Liver (tissue), 3 donors: ENCODE measurements around the gene ZNF211.

ENCODE experiments used
- GABPA ChIP-seq, 2 donors: IDR thresholded peaks in 1 of 2; conservative IDR thresholded peaks in 1 of 2; 2 replicates each; pipeline ENCODE4 v1.6.1; 2016; ENCODE audit warnings: antibody characterized with exemption in 2 of 2, mild to moderate bottlenecking in 1 of 2, moderate library complexity in 1 of 2
- MAX ChIP-seq: IDR thresholded peaks from 2 replicates; pipeline ENCODE4 v1.6.1; 2016; ENCODE audit warnings: antibody characterized with exemption
- TF ChIP-seq, protein P1 (sequence below): fragments of 150-350 bp; IDR thresholded peaks from 2 replicates; pipeline ENCODE4 v1.5.1; 2017; ENCODE audit warnings: improper control_type of control experiment, low read depth, low read length; ENCODE audit not compliant: missing input control
- donor health status: healthy.
- donor health status: healthy.

- no peak for TF ChIP-seq GABPA (IDR thresholded peaks at IDR 0.05 in 1 of 2, conservative IDR thresholded peaks at IDR 0.05 in 1 of 2)
- TF ChIP-seq, protein P1, sequence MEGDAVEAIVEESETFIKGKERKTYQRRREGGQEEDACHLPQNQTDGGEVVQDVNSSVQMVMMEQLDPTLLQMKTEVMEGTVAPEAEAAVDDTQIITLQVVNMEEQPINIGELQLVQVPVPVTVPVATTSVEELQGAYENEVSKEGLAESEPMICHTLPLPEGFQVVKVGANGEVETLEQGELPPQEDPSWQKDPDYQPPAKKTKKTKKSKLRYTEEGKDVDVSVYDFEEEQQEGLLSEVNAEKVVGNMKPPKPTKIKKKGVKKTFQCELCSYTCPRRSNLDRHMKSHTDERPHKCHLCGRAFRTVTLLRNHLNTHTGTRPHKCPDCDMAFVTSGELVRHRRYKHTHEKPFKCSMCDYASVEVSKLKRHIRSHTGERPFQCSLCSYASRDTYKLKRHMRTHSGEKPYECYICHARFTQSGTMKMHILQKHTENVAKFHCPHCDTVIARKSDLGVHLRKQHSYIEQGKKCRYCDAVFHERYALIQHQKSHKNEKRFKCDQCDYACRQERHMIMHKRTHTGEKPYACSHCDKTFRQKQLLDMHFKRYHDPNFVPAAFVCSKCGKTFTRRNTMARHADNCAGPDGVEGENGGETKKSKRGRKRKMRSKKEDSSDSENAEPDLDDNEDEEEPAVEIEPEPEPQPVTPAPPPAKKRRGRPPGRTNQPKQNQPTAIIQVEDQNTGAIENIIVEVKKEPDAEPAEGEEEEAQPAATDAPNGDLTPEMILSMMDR, result no peak
- TF ChIP-seq MAX, result no peak
Observed at GRCh38 chr19:57667228-57667627, 34.3 kb downstream of the ZNF211 start.
